DMS153 treated with DMSO at 0.1 percent for 48 hours (cell line): ENCODE results near the gene PCMT1.
"Not testable (repeated sequence)": the region's sequence is repeated elsewhere in the genome, so short reads cannot be mapped to it uniquely, and the experiment has no call there.

Source experiments
- DNase-seq: peaks from one replicate; lab custom pipeline; 2025; ENCODE audit not compliant: unreplicated experiment; lab: John Stamatoyannopoulos, UW

The PCMT1 gene

DNA sequence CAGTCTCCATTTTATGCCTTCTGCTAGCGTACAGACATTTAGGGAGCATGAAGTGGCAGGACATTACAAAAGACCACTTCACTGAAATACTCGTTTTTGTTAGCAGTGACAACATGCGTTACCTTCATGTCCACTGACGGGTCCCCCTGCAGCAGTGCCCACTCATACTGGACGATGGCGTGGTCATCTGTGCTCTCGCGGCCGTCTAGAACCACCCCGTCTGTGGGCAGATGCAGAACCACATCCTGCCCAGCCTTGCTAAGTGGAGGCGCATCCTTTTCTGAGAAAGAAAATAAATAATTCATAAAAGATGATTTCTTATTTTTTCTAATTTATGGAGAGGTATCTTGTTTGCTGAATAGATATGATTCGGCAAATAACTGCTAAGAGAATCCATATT, 103.3 kb downstream of the PCMT1 start:
- DNase-seq, result no peak

DNA sequence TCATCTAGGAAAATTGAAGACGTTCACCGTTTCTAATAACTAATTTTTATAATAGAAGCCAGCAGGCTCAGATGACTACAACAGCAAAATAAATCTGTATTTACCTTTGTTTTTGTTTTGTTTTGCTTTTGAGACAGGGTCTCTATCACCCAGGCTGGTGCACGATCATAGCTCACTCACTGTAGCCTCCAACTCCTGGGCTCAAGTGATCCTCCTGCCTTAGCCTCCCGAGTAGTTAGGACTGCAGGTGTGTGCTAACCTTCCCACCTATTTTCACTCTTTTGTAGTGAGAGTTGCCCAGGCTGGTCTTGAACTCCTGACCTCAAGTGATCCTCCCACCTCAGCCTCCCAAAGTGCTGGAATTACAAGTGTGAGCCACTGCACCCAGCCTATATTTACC, 104.5 kb downstream of the PCMT1 start:
- not testable (repeated sequence) for DNase-seq

DNA sequence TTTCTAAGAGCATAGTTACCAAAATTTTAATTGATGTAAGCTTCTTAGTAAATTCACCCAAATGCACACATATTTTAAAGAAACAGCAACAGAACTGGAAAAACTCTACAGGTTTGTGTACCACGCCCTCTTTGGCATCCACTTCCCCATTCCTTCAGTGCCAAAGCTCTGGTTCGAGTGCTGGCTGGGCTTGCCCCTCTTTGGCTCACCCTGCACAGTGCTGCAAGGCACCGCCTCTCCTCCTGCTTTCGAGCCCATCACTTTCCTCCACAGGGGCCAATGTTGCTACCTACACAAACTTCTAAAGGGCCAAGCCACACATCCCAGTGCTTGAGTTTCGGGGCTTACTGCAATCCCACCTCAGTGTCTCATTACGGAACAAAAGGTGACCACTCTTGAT, 105.0 kb downstream of the PCMT1 start:
- no peak for DNase-seq

DNA sequence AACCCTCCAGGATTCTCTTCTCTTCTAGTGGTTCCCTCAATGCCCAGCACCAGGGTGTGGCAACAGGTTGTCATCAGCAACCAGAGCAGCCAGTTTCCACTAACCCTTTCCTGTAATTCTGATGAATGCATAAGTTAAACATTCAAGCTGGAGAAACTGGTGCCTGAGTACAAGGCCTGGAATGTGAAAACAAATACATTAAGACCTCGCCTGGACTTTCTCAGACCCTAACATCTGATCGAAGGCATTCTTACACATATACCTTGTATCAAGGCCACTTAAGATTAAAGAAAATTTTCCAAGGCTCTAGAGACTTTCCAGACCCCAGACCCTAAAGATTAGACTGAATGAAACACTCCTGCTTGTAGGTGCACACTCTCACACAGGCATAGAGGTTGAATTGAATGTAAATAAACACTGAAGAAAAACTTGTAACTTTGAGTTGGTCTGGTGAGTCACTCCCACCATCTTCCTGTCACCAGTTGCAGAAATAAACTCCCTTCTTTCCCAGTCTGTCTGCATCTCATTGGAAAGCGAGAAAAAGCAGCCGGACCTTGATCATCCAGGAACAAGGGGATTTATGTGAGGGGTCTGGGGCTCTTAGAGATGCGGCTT, 105.6 kb downstream of the PCMT1 start:
- DNase-seq, result no peak

DNA sequence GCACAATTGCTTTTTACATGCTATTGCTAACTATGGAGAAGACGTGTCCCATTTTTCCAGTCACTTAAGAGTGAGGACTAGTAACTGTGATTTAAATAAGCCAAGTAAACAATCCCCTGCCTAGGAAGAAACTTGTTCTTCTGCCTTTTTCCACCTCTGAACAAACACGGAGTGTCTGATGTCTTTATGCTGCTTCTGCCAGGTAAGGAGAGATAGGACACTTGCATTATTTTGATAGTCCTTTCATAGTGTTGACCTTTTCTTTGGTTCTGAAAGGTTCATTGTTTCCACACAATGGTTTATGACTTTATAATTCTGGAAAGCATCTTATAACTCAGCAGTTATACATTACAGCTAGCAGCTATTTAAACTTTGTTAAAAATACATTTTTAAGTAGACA, 106.2 kb downstream of the PCMT1 start:
- DNase-seq, result no peak

DNA sequence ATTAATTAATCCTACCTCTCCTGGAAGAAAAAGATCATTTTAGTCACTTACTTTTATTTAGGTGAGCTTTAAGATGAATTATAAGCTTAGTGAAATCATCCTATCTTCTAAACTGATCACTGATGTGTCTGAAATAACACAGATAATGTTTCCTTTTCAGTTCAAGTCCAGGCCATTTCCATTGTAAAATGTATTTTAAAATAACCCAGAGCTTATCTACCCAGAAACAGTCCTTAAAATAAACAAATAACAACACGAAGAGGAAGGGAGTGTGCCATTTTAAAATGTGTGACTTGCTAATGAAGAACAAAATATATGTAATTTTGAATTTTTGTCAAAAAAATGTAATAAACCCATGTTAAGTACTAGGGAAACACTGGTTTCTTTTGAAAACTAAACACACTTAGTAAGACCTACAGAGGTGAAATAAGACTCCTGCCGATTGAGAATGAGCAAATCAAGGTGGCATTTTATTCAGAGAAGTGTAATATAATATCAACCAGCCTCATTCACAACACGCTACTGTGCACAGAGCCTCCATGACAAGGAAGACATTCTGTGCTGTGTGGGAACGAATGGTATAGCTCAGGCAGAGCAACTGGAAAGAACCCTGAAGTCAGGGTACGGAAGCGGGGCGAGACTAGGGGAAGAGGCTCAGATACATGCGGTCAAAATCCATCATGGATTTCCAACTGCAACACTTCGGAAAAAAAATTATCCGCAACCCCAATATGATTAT, 106.9 kb downstream of the PCMT1 start:
- no peak for DNase-seq

DNA sequence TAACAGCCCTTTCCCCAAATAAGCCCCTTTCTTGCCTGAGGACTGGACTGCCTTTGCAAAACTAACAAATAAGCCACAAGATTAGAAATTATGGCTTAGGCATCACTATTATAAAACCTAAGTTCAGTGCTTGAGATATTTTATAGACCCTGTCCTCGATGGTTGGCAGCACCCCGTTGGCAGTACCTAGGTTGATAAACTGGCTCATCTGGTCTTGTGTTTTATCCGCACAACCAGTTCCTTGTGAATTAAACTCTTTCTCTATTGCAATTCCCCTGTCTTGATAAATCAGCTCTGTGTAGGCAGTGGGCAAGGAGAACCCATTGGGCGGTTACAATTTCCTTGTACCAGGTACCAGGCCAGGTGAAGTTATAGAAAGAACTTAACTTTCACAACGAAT, 108.0 kb downstream of the PCMT1 start:
- DNase-seq, result no peak

DNA sequence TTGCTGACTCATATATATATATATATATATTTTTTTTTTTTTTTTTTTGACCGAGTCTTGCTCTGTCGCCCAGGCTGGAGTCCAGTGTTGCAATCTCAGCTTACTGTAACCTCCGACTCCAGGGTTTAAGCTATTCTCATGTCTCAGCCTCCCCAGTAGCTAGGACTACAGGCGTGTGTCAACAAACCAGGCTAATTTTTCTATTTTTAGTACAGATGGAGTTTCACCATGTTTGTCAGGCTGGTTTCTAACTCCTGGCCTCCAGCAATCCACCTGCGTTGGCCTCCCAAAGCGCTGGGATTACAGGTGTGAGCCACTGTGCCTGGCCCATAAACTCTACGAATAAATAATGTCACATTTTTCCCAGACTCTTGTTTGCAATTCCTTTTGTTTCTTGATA, 109.8 kb downstream of the PCMT1 start:
- no peak for DNase-seq

DNA sequence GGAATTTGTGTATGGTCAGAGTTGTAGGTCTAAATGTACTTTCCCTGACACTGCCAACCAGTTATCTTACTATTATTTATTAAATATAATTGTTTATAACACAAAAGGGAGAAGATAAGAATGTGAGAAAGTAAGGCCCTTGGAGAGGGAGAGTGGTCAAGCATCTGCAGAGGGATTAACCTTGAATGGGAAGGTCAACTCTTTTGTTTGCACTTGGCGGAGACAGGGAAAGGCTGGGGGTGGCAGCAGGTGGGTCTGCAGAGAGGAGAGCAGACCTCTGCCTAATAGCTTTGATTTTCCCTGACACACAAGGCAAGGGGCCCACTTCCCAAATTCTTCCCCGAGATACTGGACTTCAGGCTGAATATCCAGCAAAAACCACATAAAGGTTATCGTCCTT, 110.4 kb downstream of the PCMT1 start:
- no peak for DNase-seq

DNA sequence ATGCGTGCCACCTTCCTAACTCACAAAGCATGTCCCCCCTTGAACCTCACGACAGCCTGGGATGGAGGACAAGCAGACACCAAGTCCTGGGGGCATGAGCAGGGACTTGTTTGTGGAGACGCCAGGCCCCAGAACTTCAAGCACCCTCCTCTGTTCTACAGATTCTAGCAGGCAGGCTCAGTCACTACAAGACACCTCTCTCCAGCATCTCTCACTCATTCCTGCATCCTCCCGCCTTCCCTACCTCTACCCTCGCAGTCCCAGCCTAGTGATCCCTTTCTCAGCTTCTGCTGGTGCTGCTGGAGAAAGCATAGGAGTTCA, 110.9 kb downstream of the PCMT1 start:
- DNase-seq, result no peak
